SK-N-SH (cell line): ENCODE results near the gene NPC1. TPM values are rescaled to one million over a fixed set of nuclear protein-coding genes. Genes with fewer than 3 reads are reported as not detected.

Experiments used
- CTCF ChIA-PET: fragments of 300-600, 350-600 bp; formaldehyde crosslinking; extraction: SDS; loops from one replicate; lab custom pipeline; 2021; lab: Yijun Ruan, JAX
- POLR2A ChIA-PET: fragments of 350-600 bp; sonication (Branson Sonifier 250); formaldehyde crosslinking; extraction: SDS; loops from one replicate; lab custom pipeline; 2020; ENCODE audit warnings: antibody characterized with exemption, inconsistent platforms; lab: Yijun Ruan, JAX
- DNase-seq: peaks from one replicate; pipeline ENCODE4 v3.0.0; 2012
- H2AFZ ChIP-seq: fragments of 200-600 bp; sonication (generic); 2 replicates; pipeline ENCODE4 v1.8.1; 2016; ENCODE audit warnings: antibody characterized with exemption, mild to moderate bottlenecking, low read depth
- H3F3A ChIP-seq: fragments of 200-600 bp; sonication (generic); replicated peaks from 2 replicates; pipeline ENCODE3; 2016; ENCODE audit warnings: antibody characterized with exemption, mild to moderate bottlenecking; ENCODE audit not compliant: insufficient read depth
- H3K27ac ChIP-seq, 2 experiments: fragments of 200-500 bp in 1 of 2; fragments of 200-600 bp in 1 of 2; sonication (Bioruptor generic) in 1 of 2; sonication (generic), shearing (Covaris generic) in 1 of 2; 2 replicates each; pipeline versions ENCODE4 v1.5.1 to v1.6.1; 2014 to 2016; ENCODE audit warnings: low read depth in 2 of 2, inconsistent platforms in 1 of 2, low read length in 1 of 2, mild to moderate bottlenecking in 1 of 2, mixed read lengths in 1 of 2
- H3K27me3 ChIP-seq: fragments of 200-600 bp; sonication (generic), shearing (Covaris generic); 2 replicates; pipeline ENCODE4 v1.6.1; 2016; ENCODE audit warnings: mixed run types; ENCODE audit not compliant: insufficient read depth
- H3K36me3 ChIP-seq, 2 experiments: fragments of 200-500 bp in 1 of 2; fragments of 200-600 bp in 1 of 2; sonication (Bioruptor generic) in 1 of 2; sonication (generic) in 1 of 2; replicated peaks in 1 of 2; 2 replicates each; pipeline versions ENCODE3 to v1.5.1; 2014 to 2016; ENCODE audit warnings: low read length in 1 of 2, mild to moderate bottlenecking in 1 of 2; ENCODE audit not compliant: insufficient read depth in 2 of 2, control insufficient read depth in 1 of 2
- H3K4me1 ChIP-seq, 2 experiments: fragments of 200-500 bp in 1 of 2; fragments of 200-600 bp in 1 of 2; sonication (Bioruptor generic) in 1 of 2; sonication (generic), shearing (Covaris generic) in 1 of 2; 2 replicates each; pipeline versions ENCODE4 v1.5.1 to v1.6.1; 2014 to 2016; ENCODE audit warnings: low read depth in 1 of 2, low read length in 1 of 2, mixed run types in 1 of 2; ENCODE audit not compliant: insufficient read depth in 2 of 2, control insufficient read depth in 1 of 2
- H3K4me2 ChIP-seq: fragments of 200-600 bp; sonication (generic), shearing (Covaris generic); 2 replicates; pipeline ENCODE4 v1.6.1; 2017; ENCODE audit warnings: mixed run types
- H3K4me3 ChIP-seq, 2 experiments: fragments of 200-500 bp in 1 of 2; fragments of 200-600 bp in 1 of 2; sonication (Bioruptor generic) in 1 of 2; sonication (generic), shearing (Covaris generic) in 1 of 2; 2 replicates each; pipeline versions ENCODE4 v1.5.1 to v1.8.1; 2014 to 2016; ENCODE audit warnings: low read depth in 2 of 2, inconsistent platforms in 1 of 2, low read length in 1 of 2, mild to moderate bottlenecking in 1 of 2, mixed read lengths in 1 of 2, moderate library complexity in 1 of 2
- H3K79me2 ChIP-seq: fragments of 200-600 bp; sonication (generic); 2 replicates; pipeline ENCODE4 v1.8.1; 2017; ENCODE audit warnings: mild to moderate bottlenecking; ENCODE audit not compliant: insufficient read depth
- H3K9ac ChIP-seq: fragments of 200-600 bp; sonication (generic); 2 replicates; pipeline ENCODE4 v1.6.1; 2017; ENCODE audit warnings: mixed run types
- H3K9me2 ChIP-seq: fragments of 200-600 bp; sonication (generic); 2 replicates; pipeline ENCODE4 v1.6.1; 2017; ENCODE audit warnings: mixed run types
- H3K9me3 ChIP-seq: fragments of 200-600 bp; sonication (generic); 2 replicates; pipeline ENCODE4 v1.6.1; 2017; ENCODE audit warnings: mixed run types, mild to moderate bottlenecking, moderate library complexity
- H4K20me1 ChIP-seq: fragments of 200-600 bp; sonication (generic); 2 replicates; pipeline ENCODE4 v1.6.1; 2017; ENCODE audit warnings: mild to moderate bottlenecking, mixed run types; ENCODE audit not compliant: insufficient read depth
- GATA2 ChIP-seq: sonication (generic); formaldehyde crosslinking; IDR thresholded peaks from 2 replicates; pipeline ENCODE4 v1.5.0; 2020; ENCODE audit warnings: mild to moderate bottlenecking, missing genetic modification reagents
- MAX ChIP-seq: IDR thresholded peaks from 2 replicates; pipeline ENCODE4 v1.4.0; 2012; ENCODE audit warnings: low read depth
- MXI1 ChIP-seq: IDR thresholded peaks from 2 replicates; pipeline ENCODE4 v1.6.1; 2012; ENCODE audit warnings: mild to moderate bottlenecking, low read depth, low read length, improper control_type of control experiment
- NFIC ChIP-seq: IDR thresholded peaks from 2 replicates; pipeline ENCODE4 v1.4.0; 2012; ENCODE audit warnings: borderline replicate concordance
- POLR2AphosphoS5 ChIP-seq: IDR thresholded peaks from 2 replicates; pipeline ENCODE4 v1.6.1; 2012; ENCODE audit warnings: low read depth, low read length
- RAD21 ChIP-seq: IDR thresholded peaks from 2 replicates; pipeline ENCODE4 v1.6.1; 2012; ENCODE audit warnings: mild to moderate bottlenecking, low read length
- RCOR1 ChIP-seq: fragments of 150-350 bp; IDR thresholded peaks from 2 replicates; pipeline ENCODE4 v1.6.1; 2017; ENCODE audit warnings: antibody characterized with exemption, low read length
- REST ChIP-seq: IDR thresholded peaks from 2 replicates; pipeline ENCODE4 v1.6.1; 2012; ENCODE audit warnings: mild to moderate bottlenecking, low read depth, low read length, moderate library complexity
- SIN3A ChIP-seq: IDR thresholded peaks from 2 replicates; pipeline ENCODE4 v1.6.1; 2012; ENCODE audit warnings: low read depth, mild to moderate bottlenecking, low read length, moderate library complexity, borderline replicate concordance
- SMC3 ChIP-seq: IDR thresholded peaks from 2 replicates; pipeline ENCODE4 v1.6.1; 2012; ENCODE audit warnings: low read depth, low read length, improper control_type of control experiment
- TAF1 ChIP-seq: IDR thresholded peaks from 2 replicates; pipeline ENCODE4 v1.6.1; 2012; ENCODE audit warnings: low read depth, mild to moderate bottlenecking, low read length, moderate library complexity, borderline replicate concordance
- USF1 ChIP-seq: IDR thresholded peaks from 2 replicates; pipeline ENCODE4 v1.4.0; 2012; ENCODE audit warnings: low read depth, borderline replicate concordance
- WGBS: methylation state at CpG from one replicate; pipeline ENCODE4 v1.1.6; 2017; ENCODE audit warnings: low lambda C conversion rate; 5-methylcytosine and 5-hydroxymethylcytosine counted together
- polyA plus RNA-seq, 3 experiments: library from polyadenylated mRNA; depleted of rRNA; stranded (reverse); fragments of >200 nt; gene quantifications; 2 replicates each; pipeline ENCODE4 v1.2.3, GENCODE V29; 2012

NPC1 gene
- polyA plus RNA-seq, 1 of the 3 experiments (the other 2 are of a cell fraction), result 23.9 TPM

- no peaks in the 10 kb centered on the region for H4K20me1 ChIP-seq
- TF ChIP-seq RCOR1, result no peak
- no peak for TF ChIP-seq TAF1
- peak; percentile 41; the same call in 1 of the 2 replicates for TF ChIP-seq GATA2 (CRISPR knock-in tag)
- H3K4me3 ChIP-seq, result no peak overlapping the region
- H3K9ac ChIP-seq, result no peak overlapping the region
- no peaks in the 10 kb centered on the region for H3K79me2 ChIP-seq
- no peaks in the 10 kb centered on the region for H3K9me3 ChIP-seq
- ChIA-PET CTCF (interaction anchor here (1.5 to 2.4 kb wide), 3 partner anchors 8 to 97 kb away, joined by 3 to 8 read pairs (median 5); no protein-coding TSS in a partner anchor), POLR2A (no interaction called here)
- DNase-seq, result no peak
- H2AFZ ChIP-seq, result no peak overlapping the region
- no peak overlapping the region for H3K27ac ChIP-seq
- H3K4me2 ChIP-seq, result no peak overlapping the region
- no peaks in the 10 kb centered on the region for H3F3A ChIP-seq
- H3K36me3 ChIP-seq, result no peaks in the 10 kb centered on the region
- no peaks in the 10 kb centered on the region for H3K9me2 ChIP-seq
- no peaks in the 10 kb centered on the region for H3K4me1 ChIP-seq
- no peaks in the 10 kb centered on the region for H3K27me3 ChIP-seq
These were observed 19.6 kb upstream of the NPC1 start for GRCh38 chr18:23605941-23606340.

GRCh38 chr18:23599809-23600208 lies 13.5 kb upstream of the NPC1 start:
- no peak overlapping the region for H2AFZ ChIP-seq
- no peaks in the 10 kb centered on the region for H3K4me1 ChIP-seq
- no peaks in the 10 kb centered on the region for H4K20me1 ChIP-seq
- no peak for DNase-seq
- TF ChIP-seq TAF1, result no peak
- no peak for TF ChIP-seq SIN3A
- TF ChIP-seq MXI1, result no peak
- TF ChIP-seq RAD21, result no peak
- TF ChIP-seq SMC3, result no peak
- TF ChIP-seq USF1, result no peak
- TF ChIP-seq REST, result no peak
- no peak for TF ChIP-seq GATA2 (CRISPR knock-in tag)
- TF ChIP-seq NFIC, result no peak
- TF ChIP-seq RCOR1, result no peak
- no peak for TF ChIP-seq POLR2AphosphoS5
- TF ChIP-seq MAX, result no peak
- CTCF ChIA-PET, result interaction anchor here (1.6 to 2.7 kb wide), 2 partner anchors 22 to 103 kb away, joined by 5 to 7 read pairs; no protein-coding TSS in a partner anchor
- no peaks in the 10 kb centered on the region for H3K9me3 ChIP-seq
- H3F3A ChIP-seq, result no peaks in the 10 kb centered on the region
- no peaks in the 10 kb centered on the region for H3K9me2 ChIP-seq
- no peaks in the 10 kb centered on the region for H3K36me3 ChIP-seq
- H3K4me2 ChIP-seq, result no peak overlapping the region
- no peak overlapping the region for H3K27ac ChIP-seq
- H3K27me3 ChIP-seq, result no peaks in the 10 kb centered on the region
- POLR2A ChIA-PET, result no interaction called here
- H3K79me2 ChIP-seq, result no peaks in the 10 kb centered on the region
- 86% methylated on average over 1 of the region's 1 CpG for WGBS
- no peak overlapping the region for H3K4me3 ChIP-seq
- H3K9ac ChIP-seq, result no peak overlapping the region
